Stomach smooth muscle (tissue), 2 donors: ENCODE results near the gene GPN2.
"Not testable (repeated sequence)": the region's sequence is repeated elsewhere in the genome, so short reads cannot be mapped to it uniquely, and the experiment has no call there.

Source experiments
- H3K27ac ChIP-seq: one replicate; pipeline ENCODE4 v1.7.0; 2013; ENCODE audit warnings: mild to moderate bottlenecking, low read length, inconsistent platforms
- H3K27me3 ChIP-seq, 2 donors: one replicate each; pipeline ENCODE4 v1.7.0; 2013; ENCODE audit warnings: low read length in 2 of 2; ENCODE audit not compliant: insufficient read depth in 2 of 2, control insufficient read depth in 1 of 2
- H3K36me3 ChIP-seq, 2 donors: one replicate each; pipeline ENCODE4 v1.7.0; 2013; ENCODE audit warnings: low read length in 2 of 2; ENCODE audit not compliant: control insufficient read depth in 2 of 2, insufficient read depth in 2 of 2
- H3K4me1 ChIP-seq: one replicate; pipeline ENCODE4 v1.7.0; 2013; ENCODE audit warnings: low read length; ENCODE audit not compliant: control insufficient read depth, insufficient read depth
- H3K4me3 ChIP-seq, 2 donors: one replicate each; pipeline ENCODE4 v1.7.0; 2013; ENCODE audit warnings: low read length in 2 of 2
- H3K9ac ChIP-seq, 2 donors: one replicate each; pipeline ENCODE4 v1.7.0; 2013; ENCODE audit warnings: low read length in 2 of 2, mild to moderate bottlenecking in 1 of 2
- H3K9me3 ChIP-seq, 2 donors: one replicate each; pipeline ENCODE4 v1.7.0; 2013; ENCODE audit warnings: low read length in 2 of 2; ENCODE audit not compliant: control insufficient read depth in 2 of 2
- donor health status: healthy.
- donor health status: Pancreatic carcinoma.

The GPN2 gene

GRCh38 chr1:26847826-26848225 lies 42.3 kb downstream of the GPN2 start:
- H3K36me3 ChIP-seq: peaks cover 37 to 45% of the 10 kb centered on the region in 2 donors
- not testable (repeated sequence) for H3K9me3 ChIP-seq, H3K4me1 ChIP-seq, H3K4me3 ChIP-seq, H3K27me3 ChIP-seq, H3K9ac ChIP-seq, H3K27ac ChIP-seq

GRCh38 chr1:26844424-26845196 lies 45.5 kb downstream of the GPN2 start:
- Histone ChIP-seq H3K9me3 (no peaks in the 10 kb centered on the region), H3K4me3 (no peak overlapping the region), H3K27ac (no peak overlapping the region), H3K27me3 (no peaks in the 10 kb centered on the region), H3K9ac (no peak overlapping the region), H3K36me3 (peaks cover 29% of the 10 kb centered on the region in 2 donors), H3K4me1 (peaks cover 10% of the 10 kb centered on the region)

- Histone ChIP-seq H3K4me1 (no peaks in the 10 kb centered on the region), H3K27me3 (no peaks in the 10 kb centered on the region), H3K4me3 (no peak overlapping the region), H3K9me3 (no peaks in the 10 kb centered on the region), H3K36me3 (peaks cover 27 to 36% of the 10 kb centered on the region in 2 donors), H3K27ac (no peak overlapping the region), H3K9ac (no peak overlapping the region)
Measured at GRCh38 chr1:26839779-26840178, 50.3 kb downstream of the GPN2 start.

- Histone ChIP-seq H3K36me3 (peaks cover 31 to 39% of the 10 kb centered on the region in 2 donors), H3K27ac (no peak overlapping the region)
Measured at GRCh38 chr1:26839339-26839722, 50.8 kb downstream of the GPN2 start.

GRCh38 chr1:26838474-26839338 lies 51.4 kb downstream of the GPN2 start:
- no peak overlapping the region for H3K4me3 ChIP-seq
- H3K36me3 ChIP-seq: peaks cover 35 to 44% of the 10 kb centered on the region in 2 donors
- H3K9ac ChIP-seq: no peak overlapping the region
- H3K27me3 ChIP-seq: no peaks in the 10 kb centered on the region
- H3K27ac ChIP-seq: no peak overlapping the region
- H3K4me1 ChIP-seq: no peaks in the 10 kb centered on the region
- H3K9me3 ChIP-seq: no peaks in the 10 kb centered on the region

More at GRCh38 chr1:26839339-26839722, 50.8 kb downstream of the GPN2 start:
- Histone ChIP-seq H3K4me1 (no peaks in the 10 kb centered on the region), H3K9me3 (no peaks in the 10 kb centered on the region), H3K4me3 (no peak overlapping the region), H3K27me3 (no peaks in the 10 kb centered on the region), H3K9ac (no peak overlapping the region)

GRCh38 chr1:26837665-26838064 lies 52.4 kb downstream of the GPN2 start:
- peaks cover 40 to 49% of the 10 kb centered on the region in 2 donors for H3K36me3 ChIP-seq
- H3K9ac ChIP-seq, H3K9me3 ChIP-seq, H3K4me3 ChIP-seq, H3K27me3 ChIP-seq, H3K27ac ChIP-seq, H3K4me1 ChIP-seq: not testable (repeated sequence)

- Histone ChIP-seq H3K9ac (no peak overlapping the region), H3K27me3 (no peaks in the 10 kb centered on the region), H3K9me3 (no peaks in the 10 kb centered on the region)
Measured at GRCh38 chr1:26833432-26834405, 56.4 kb downstream of the GPN2 start.

GRCh38 chr1:26832249-26832960 lies 57.7 kb downstream of the GPN2 start:
- Histone ChIP-seq H3K4me3 (no peak overlapping the region), H3K36me3 (peaks cover 32 to 36% of the 10 kb centered on the region in 2 donors), H3K27me3 (no peaks in the 10 kb centered on the region), H3K27ac (no peak overlapping the region), H3K9me3 (no peaks in the 10 kb centered on the region), H3K4me1 (peaks cover 14% of the 10 kb centered on the region), H3K9ac (no peak overlapping the region)

More at GRCh38 chr1:26833432-26834405, 56.4 kb downstream of the GPN2 start:
- peaks cover 36 to 42% of the 10 kb centered on the region in 2 donors for H3K36me3 ChIP-seq
- peaks cover 3% of the 10 kb centered on the region for H3K4me1 ChIP-seq
- H3K27ac ChIP-seq: no peak overlapping the region
- no peak overlapping the region for H3K4me3 ChIP-seq

- H3K9ac ChIP-seq: no peak overlapping the region
- no peak overlapping the region for H3K27ac ChIP-seq
- peaks cover 32 to 36% of the 10 kb centered on the region in 2 donors for H3K36me3 ChIP-seq
- no peak overlapping the region for H3K4me3 ChIP-seq
- no peaks in the 10 kb centered on the region for H3K27me3 ChIP-seq
- no peaks in the 10 kb centered on the region for H3K9me3 ChIP-seq
- H3K4me1 ChIP-seq: peaks cover 16% of the 10 kb centered on the region
Measured at GRCh38 chr1:26831546-26832248, 58.4 kb downstream of the GPN2 start.
